ENCODE results near the gene TTPAL.

Gene TTPAL

DNA sequence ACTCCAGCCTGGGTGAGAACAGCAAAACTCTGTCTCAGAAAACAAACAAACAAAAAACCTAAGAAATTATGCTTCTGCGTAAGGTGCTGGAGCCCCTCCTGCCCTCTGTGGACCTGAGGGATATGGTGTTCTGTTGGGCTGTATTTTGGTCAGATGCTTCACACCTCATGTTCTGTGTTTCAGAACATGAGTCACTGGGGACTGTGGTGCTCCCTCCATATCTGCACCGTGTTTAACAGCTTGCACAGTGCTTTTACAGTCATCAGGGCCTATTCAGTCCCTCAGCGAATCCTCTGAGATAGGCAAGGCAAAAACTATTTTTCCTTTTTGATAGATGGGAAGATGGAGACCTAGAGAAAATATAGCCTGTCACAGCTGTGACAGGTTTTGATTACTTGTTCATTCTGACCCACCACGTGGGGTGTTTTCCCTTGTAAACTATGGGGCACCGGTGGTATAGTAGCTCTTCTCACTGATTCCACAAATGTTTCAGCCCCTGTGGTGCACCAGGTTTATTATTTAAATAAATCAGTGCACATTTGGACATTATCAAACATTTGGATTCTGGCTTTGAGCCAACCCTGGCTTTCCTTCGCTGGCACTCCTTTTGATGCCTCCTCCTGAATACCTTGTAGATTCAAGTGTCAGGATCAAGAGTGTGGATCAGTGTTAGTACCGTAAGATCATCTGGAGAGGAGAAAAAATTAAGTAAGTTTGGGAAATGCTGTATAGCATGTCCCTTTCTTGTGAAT lies 9.6 kb downstream of the TTPAL start:
- Histone ChIP-seq H4K20me1 (ENCODE audit: control insufficient read depth, insufficient read depth, low read depth, low read length) (no peaks in the 10 kb centered on the region), H3K4me2 (ENCODE audit: low read length) (no peak overlapping the region), H3K36me3 (ENCODE audit: control insufficient read depth, low read length) (peaks cover 70% of the 10 kb centered on the region), H3F3A (ENCODE audit: control insufficient read depth, insufficient read depth) (no peaks in the 10 kb centered on the region), H3K9me2 (replicated peaks; ENCODE audit: control insufficient read depth, low read length) (no peaks in the 10 kb centered on the region), H3K79me2 (ENCODE audit: control insufficient read depth, low read length) (no peaks in the 10 kb centered on the region), H3K27ac (ENCODE audit: low read depth, low read length) (no peak overlapping the region), H3K9me3 (ENCODE audit: control insufficient read depth, insufficient read depth, low read length) (no peaks in the 10 kb centered on the region), H3K27me3 (ENCODE audit: control insufficient read depth, low read length) (no peaks in the 10 kb centered on the region), H3K4me3 (ENCODE audit: low read length) (no peak overlapping the region), H3K4me1 (ENCODE audit: control insufficient read depth, low read length) (no peaks in the 10 kb centered on the region)
- no peak for TF ChIP-seq EZH2phosphoT487 (IDR thresholded peaks at IDR 0.05; ENCODE audit: borderline replicate concordance, low read length)
- TF ChIP-seq, protein P1, sequence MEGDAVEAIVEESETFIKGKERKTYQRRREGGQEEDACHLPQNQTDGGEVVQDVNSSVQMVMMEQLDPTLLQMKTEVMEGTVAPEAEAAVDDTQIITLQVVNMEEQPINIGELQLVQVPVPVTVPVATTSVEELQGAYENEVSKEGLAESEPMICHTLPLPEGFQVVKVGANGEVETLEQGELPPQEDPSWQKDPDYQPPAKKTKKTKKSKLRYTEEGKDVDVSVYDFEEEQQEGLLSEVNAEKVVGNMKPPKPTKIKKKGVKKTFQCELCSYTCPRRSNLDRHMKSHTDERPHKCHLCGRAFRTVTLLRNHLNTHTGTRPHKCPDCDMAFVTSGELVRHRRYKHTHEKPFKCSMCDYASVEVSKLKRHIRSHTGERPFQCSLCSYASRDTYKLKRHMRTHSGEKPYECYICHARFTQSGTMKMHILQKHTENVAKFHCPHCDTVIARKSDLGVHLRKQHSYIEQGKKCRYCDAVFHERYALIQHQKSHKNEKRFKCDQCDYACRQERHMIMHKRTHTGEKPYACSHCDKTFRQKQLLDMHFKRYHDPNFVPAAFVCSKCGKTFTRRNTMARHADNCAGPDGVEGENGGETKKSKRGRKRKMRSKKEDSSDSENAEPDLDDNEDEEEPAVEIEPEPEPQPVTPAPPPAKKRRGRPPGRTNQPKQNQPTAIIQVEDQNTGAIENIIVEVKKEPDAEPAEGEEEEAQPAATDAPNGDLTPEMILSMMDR (IDR thresholded peaks at IDR 0.05; ENCODE audit: low read depth, low read length, poor library complexity, severe bottlenecking), result no peak

DNA sequence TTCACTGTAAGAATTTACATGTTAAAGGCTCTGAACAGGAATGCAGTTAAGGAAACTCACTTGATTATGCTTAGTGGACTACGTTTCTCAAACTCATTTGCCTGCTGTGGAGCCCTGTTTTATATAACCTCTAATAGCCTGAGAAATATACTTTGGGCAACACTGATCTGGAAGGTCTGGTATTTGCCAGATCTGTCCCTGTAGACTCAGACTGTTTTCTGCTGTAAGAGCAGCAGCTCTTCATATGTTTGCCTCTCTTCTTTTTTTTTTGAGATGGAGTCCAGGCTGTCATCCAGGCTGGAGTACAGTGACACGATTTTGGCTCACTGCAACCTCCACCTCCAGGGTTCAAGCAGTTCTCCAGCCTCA lies 10.1 kb downstream of the TTPAL start:
- Histone ChIP-seq H3K9me2 (replicated peaks; ENCODE audit: control insufficient read depth, low read length) (no peaks in the 10 kb centered on the region), H3K9me3 (ENCODE audit: control insufficient read depth, insufficient read depth, low read length) (no peaks in the 10 kb centered on the region), H4K20me1 (ENCODE audit: control insufficient read depth, insufficient read depth, low read depth, low read length) (no peaks in the 10 kb centered on the region), H3K4me3 (ENCODE audit: low read length) (no peak overlapping the region), H3F3A (ENCODE audit: control insufficient read depth, insufficient read depth) (no peaks in the 10 kb centered on the region), H3K4me2 (ENCODE audit: low read length) (no peak overlapping the region), H3K4me1 (ENCODE audit: control insufficient read depth, low read length) (no peaks in the 10 kb centered on the region), H3K27ac (ENCODE audit: low read depth, low read length) (no peak overlapping the region), H3K36me3 (ENCODE audit: control insufficient read depth, low read length) (peaks cover 70% of the 10 kb centered on the region), H3K79me2 (ENCODE audit: control insufficient read depth, low read length) (no peaks in the 10 kb centered on the region), H3K27me3 (ENCODE audit: control insufficient read depth, low read length) (no peaks in the 10 kb centered on the region)
- TF ChIP-seq, protein P1 (IDR thresholded peaks at IDR 0.05; ENCODE audit: low read depth, low read length, poor library complexity, severe bottlenecking), result no peak
- no peak for TF ChIP-seq EZH2phosphoT487 (IDR thresholded peaks at IDR 0.05; ENCODE audit: borderline replicate concordance, low read length)

DNA sequence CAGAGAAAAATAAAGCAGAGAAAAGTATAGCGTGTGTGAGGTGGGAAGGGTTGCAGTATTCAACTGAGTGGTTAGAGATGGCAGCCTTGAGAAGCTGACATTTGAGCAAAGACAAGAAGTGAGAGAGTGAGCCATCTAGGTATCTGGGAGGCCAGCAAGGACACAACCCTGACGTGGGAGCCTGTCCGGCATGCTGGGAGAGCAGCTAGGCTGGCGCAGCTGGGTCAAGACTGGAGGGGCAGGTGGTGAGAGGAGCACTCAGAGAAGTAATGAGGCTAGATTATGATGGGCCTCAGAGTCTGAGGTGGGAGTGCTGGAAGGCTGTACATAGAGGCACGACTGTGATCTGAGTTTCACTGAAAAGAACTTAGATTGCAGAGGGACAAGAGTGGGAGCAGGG lies 12.9 kb downstream of the TTPAL start:
- no peaks in the 10 kb centered on the region for H3F3A ChIP-seq (ENCODE audit: control insufficient read depth, insufficient read depth)
- H3K4me1 ChIP-seq (ENCODE audit: control insufficient read depth, low read length), result no peaks in the 10 kb centered on the region
- H3K27ac ChIP-seq (ENCODE audit: low read depth, low read length), result no peak overlapping the region
- no peaks in the 10 kb centered on the region for H4K20me1 ChIP-seq (ENCODE audit: control insufficient read depth, insufficient read depth, low read depth, low read length)
- no peaks in the 10 kb centered on the region for H3K79me2 ChIP-seq (ENCODE audit: control insufficient read depth, low read length)
- no peaks in the 10 kb centered on the region for H3K9me2 ChIP-seq (replicated peaks; ENCODE audit: control insufficient read depth, low read length)
- H3K9me3 ChIP-seq (ENCODE audit: control insufficient read depth, insufficient read depth, low read length), result no peaks in the 10 kb centered on the region
- no peaks in the 10 kb centered on the region for H3K27me3 ChIP-seq (ENCODE audit: control insufficient read depth, low read length)
- H3K4me3 ChIP-seq (ENCODE audit: low read length), result no peak overlapping the region
- H3K4me2 ChIP-seq (ENCODE audit: low read length), result no peak overlapping the region
- TF ChIP-seq, protein P1 (IDR thresholded peaks at IDR 0.05; ENCODE audit: low read depth, low read length, poor library complexity, severe bottlenecking), result no peak
- TF ChIP-seq EZH2phosphoT487 (IDR thresholded peaks at IDR 0.05; ENCODE audit: borderline replicate concordance, low read length), result no peak
- peaks cover 73% of the 10 kb centered on the region for H3K36me3 ChIP-seq (ENCODE audit: control insufficient read depth, low read length)

Data from DOHH2 (cell line).